NCI-H2227 (cell line): ENCODE results near the gene ING4.
"Not testable (repeated sequence)": the region's sequence is repeated elsewhere in the genome, so short reads cannot be mapped to it uniquely, and the experiment has no call there.

Source experiments
- DNase-seq: peaks from one replicate; lab custom pipeline; 2025; ENCODE audit not compliant: unreplicated experiment; lab: John Stamatoyannopoulos, UW

The ING4 gene

DNA sequence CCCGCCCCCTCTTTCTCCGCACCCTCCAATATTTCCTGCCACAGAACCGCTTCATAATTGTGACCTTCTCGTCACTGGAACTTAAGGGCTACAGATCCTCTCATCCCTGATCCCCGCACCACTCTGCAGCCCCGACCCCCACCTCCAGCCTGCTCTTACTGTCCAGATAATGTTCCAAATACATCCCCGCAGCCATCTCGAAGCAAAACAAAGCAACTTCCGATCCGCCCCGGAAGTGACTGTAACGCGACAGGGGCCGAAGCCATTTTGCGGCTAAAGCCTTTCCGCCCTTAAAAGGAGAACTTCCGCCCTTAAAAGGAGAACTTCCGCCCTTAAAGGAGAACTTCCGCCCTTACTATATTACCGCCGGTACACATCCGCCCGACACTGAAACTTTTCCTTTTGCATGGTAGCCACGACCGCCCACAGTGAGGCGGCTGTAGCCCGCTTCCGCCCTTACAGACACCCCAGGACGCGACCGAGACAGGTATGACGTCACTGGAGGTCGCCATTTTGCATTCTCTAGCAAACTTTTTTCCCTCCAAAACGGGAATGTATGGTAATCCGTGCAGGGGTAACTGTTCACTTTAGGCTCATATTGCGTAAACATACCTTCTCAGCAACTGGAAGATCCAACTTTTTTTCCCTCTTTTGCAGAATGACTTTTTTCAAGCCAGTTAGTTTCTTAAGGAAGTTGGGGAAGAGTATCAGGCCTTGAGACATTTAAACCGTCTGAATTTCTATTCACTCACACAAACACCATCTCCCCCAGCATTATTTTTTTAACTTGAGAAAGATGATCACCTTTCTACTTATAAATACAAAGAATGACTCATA, at the start of gene ING4:
TSS of gene ING4 (minus strand) at position 214 of the 837 bp plus-strand sequence. CDS start at position 196, 18 bp downstream.
- DNase-seq = peak; percentile 98

DNA sequence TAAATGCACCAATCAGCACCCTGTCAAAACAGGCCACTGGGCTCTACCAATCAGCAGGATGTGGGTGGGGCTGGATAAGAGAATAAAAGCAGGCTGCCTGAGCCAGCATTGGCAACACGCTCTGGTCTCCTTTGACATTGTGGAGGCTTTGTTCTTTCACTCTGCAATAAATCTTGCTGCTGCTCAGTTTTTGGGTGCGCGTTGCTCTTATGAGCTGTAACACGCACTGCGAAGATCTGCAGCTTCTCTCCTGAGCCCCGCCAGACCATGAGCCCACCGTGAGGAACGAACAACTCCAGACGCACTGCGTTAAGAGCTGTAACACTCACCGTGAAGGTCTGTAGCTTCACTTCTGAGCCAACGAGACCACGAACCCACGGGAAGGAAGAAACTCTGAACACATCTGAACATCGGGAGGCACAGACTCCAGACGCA, 46.1 kb upstream of the ING4 start:
- no peak for DNase-seq

DNA sequence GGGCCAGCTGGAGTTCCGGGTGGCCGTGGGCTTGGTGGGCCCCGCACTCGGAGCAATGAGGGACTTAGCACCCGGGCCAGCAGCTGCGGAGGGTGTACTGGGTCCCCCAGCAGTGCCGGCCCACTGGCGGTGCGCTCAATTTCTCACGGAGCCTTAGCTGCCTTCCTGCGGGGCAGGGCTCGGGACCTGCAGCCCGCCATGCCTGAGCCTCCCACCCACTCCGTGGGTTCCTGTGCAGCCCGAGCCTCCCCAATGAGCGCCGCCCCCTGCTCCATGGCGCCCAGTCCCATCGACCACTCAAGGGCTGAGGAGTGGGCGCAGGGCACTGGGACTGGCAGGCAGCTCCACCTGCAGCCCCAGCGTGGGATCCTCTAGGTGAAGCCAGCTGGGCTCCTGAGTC, 45.4 kb upstream of the ING4 start:
- DNase-seq = not testable (repeated sequence)

GRCh38 chr12:6703631-6704030, 40.7 kb upstream of the ING4 start:
- peak; percentile 73 for DNase-seq

- DNase-seq = no peak
These were observed 38.3 kb upstream of the ING4 start for GRCh38 chr12:6701078-6701768.

DNA sequence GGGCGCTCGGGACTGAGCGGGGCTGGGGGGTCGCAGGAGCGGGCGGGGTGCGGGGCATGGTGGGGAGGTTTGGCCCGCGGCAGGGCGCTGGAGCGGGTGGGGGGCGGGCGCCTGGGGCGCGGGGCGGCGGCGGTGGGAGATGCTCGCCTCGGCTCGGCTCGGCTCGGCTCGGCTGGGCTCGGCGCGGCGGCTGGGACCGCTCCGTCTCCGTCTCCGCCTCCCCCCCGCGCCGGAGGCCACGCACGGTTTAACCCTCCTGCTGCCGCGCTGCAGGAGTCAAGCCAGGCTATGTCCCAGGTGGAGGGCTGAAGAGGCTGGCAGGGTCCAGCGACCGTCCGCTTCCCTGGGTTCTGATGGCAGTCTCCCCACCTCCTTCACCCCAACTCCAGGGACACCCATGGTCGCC, 37.7 kb upstream of the ING4 start, which contains the start of gene PIANP:
TSS of gene PIANP (minus strand) at position 170 of the 406 bp plus-strand sequence. CDS start 2,754 bp downstream, outside the sequence.
- DNase-seq = peak; percentile 65

GRCh38 chr12:6699989-6700645, 37.2 kb upstream of the ING4 start:
- peak; percentile 37 for DNase-seq

DNA sequence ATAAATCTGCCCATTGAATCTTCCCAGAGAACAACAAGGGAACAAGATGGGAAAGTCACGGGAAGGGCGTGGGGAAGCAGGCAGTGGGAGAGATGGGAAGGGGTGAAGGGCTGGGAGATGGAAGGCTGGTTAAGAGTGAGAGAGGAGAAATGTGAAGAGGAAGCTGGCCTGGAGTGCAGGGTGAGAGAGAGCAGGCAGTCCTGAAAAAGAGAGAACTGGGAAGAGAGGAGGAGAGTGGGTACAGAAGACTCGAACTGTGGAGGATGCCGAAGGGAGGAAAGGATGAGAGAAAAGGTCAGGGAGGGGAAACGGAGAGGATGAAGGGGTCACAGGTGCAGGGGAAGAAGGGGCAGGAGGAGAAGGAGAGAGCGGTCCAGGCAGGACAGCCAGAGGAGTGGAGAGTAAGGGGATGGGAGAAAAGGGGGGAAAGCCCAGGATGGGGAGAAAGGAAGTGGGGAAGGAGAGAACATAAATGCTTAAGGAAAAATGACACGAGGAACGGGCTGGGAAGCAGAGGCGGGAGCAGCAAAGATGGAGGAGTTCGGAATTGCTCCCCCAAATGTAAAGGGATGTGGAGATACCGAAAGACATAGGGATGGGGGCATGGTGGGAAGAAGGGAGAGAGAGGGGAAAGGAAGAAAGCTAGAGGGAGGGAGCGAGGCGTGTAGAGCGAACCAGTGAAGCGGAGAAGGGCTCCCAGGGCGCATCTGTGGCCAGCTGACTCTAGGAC, 36.5 kb upstream of the ING4 start:
- DNase-seq = no peak

- peak; percentile 17 for DNase-seq
These were observed 35.6 kb upstream of the ING4 start for GRCh38 chr12:6698352-6699046.

DNA sequence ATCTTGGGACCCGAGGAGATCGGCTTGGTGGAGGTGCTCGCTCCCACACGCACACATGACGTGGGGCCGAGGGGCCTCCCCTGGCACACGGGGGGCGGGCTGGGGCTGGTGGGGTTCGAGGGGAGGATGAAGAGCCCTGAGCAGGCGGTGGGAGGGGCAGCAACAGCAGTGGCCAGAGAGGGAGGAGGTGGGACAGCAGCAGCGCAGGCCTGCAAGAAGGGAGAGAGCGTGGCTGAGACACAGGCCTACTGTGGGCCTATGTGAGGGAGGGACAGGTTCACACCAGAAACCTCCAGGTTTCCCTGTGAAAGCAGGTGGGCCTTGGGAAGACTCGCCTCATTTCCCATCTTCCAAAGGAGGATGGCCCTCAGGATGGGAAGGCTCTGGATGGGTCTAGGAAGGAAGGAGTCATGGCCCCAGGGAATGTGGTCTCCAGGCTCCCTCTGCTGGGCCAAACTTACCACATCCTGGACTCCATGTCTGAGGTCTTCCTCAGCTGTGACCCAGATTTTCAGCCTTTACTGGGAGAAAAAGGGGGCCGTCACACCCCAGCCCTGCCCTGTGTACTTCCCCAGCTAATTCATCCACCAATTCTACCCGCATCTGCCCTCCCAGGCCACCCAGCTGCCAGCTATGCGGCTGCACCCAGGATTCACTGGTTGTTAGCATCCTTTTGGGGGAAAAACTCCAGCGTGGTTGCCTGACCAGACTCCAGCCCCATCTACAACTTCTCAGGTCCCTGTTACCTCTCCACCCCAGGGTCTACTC, 34.8 kb upstream of the ING4 start:
- peak; percentile 61 for DNase-seq

DNA sequence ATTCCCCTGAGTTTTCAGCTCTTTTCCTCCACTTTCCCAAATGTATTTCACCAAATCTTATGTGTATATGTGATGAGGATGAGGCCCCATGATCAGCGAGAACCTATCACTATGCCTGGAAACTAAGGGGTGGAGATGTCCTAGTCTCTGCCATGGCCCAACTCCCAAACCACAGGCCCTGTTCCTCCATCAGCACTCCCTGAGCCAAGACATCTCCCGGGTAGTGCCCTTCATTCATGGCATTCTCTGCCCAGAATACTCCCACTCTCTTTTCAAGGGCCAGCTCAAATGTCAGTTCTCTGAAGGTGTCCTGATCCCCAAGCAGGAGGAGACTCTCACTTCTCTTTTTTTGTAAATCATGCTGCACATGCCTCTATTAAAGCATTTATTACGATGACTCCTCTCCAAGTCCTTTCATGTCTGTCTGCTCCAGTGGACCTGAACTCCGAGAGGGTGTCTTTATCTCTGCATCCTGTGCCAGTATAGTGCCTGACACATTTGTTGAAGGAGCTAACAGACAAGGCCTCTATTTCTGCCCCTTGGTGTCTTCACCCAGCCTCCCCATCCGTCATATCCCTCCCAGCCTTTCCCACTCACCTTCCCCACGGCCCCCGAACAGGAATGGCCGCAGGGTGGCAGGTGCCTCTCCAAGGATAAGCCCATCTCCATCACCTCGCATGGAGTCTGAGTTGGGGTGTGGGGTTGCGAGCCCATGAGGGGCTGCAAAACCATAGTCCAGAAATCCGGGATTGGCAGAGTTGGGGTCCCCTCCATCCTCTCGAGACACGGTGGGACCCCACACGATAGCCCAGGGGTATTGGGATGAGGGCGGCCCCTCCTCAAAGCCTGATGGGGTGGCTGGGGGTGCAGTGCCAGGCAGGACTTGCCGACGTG, 34.0 kb upstream of the ING4 start:
- no peak for DNase-seq

- no peak for DNase-seq
These were observed 32.6 kb upstream of the ING4 start for GRCh38 chr12:6695313-6696045.

GRCh38 chr12:6694701-6695100, 31.8 kb upstream of the ING4 start:
- no peak for DNase-seq

GRCh38 chr12:6693832-6694355, 31.0 kb upstream of the ING4 start:
- DNase-seq = no peak

- DNase-seq = peak; percentile 19
These were observed 30.0 kb upstream of the ING4 start for GRCh38 chr12:6692888-6693287.

GRCh38 chr12:6691473-6691872, 28.6 kb upstream of the ING4 start:
- DNase-seq = no peak

GRCh38 chr12:6688999-6689882, 26.3 kb upstream of the ING4 start, which contains the start of gene ZNF384:
Gene ZNF384, minus strand, starts transcription at chr12:6689375. Its CDS starts 9,855 bp downstream, at chr12:6679520.
- DNase-seq = peak; percentile 97
